WTC11 (cell line): ENCODE measurements around the gene TTC17. TPM values are rescaled to one million over a fixed set of nuclear protein-coding genes. Genes with fewer than 3 reads are reported as not detected.

Source experiments
- ATAC-seq: fragments of 200-7000 bp; cut with Tn5 transposase; 2 replicates; pipeline ENCODE4 v1.10.0; 2021; ENCODE audit warnings: mild to moderate bottlenecking, moderate library complexity
- CTCF ChIA-PET: fragments of 300-600 bp; sonication (Branson Sonifier 250); formaldehyde crosslinking; loops from one replicate; lab custom pipeline; 2021; ENCODE audit warnings: antibody characterized with exemption; lab: Charles Lee
- POLR2A ChIA-PET: fragments of 350-600 bp; sonication (Branson Sonifier 250); formaldehyde crosslinking; loops from one replicate; lab custom pipeline; 2021; ENCODE audit warnings: antibody characterized with exemption; lab: Charles Lee
- DNase-seq: peaks from one replicate; pipeline ENCODE4 v3.0.0; 2021; ENCODE audit warnings: low spot score
- H3K27ac Mint-ChIP-seq: 2 replicates; pipeline ENCODE4 v1.8.0; 2021; ENCODE audit warnings: mixed read lengths
- H3K27me3 Mint-ChIP-seq: 2 replicates; pipeline ENCODE4 v1.8.0; 2021; ENCODE audit warnings: low read depth, mild to moderate bottlenecking, moderate library complexity, mixed read lengths
- H3K36me3 Mint-ChIP-seq: 2 replicates; pipeline ENCODE4 v1.8.0; 2021; ENCODE audit warnings: mixed read lengths
- H3K4me1 Mint-ChIP-seq: 2 replicates; pipeline ENCODE4 v1.8.0; 2022; ENCODE audit warnings: mixed read lengths
- H3K4me3 Mint-ChIP-seq: 2 replicates; pipeline ENCODE4 v1.8.0; 2021; ENCODE audit warnings: mild to moderate bottlenecking, moderate library complexity, mixed read lengths
- H3K9me3 Mint-ChIP-seq: 2 replicates; pipeline ENCODE4 v1.8.0; 2021; ENCODE audit warnings: mixed read lengths
- AR ChIP-seq: fragments of 250-450 bp; sonication (Bioruptor Pico); IDR thresholded peaks from 2 replicates; pipeline ENCODE4 v1.9.0; 2021; ENCODE audit warnings: mild to moderate bottlenecking
- ARID4B ChIP-seq: sonication (generic); formaldehyde crosslinking; IDR thresholded peaks from 2 replicates; pipeline ENCODE4 v1.8.0; 2023; ENCODE audit warnings: missing genetic modification reagents, mild to moderate bottlenecking, borderline replicate concordance
- ATF6 ChIP-seq: sonication (generic); formaldehyde crosslinking; IDR thresholded peaks from 2 replicates; pipeline ENCODE4 v1.8.1; 2023; ENCODE audit warnings: mild to moderate bottlenecking, missing genetic modification reagents
- CBFB ChIP-seq: sonication (generic); formaldehyde crosslinking; IDR thresholded peaks from 2 replicates; pipeline ENCODE4 v1.8.1; 2022; ENCODE audit warnings: mild to moderate bottlenecking, low read depth, missing genetic modification reagents
- CDX4 ChIP-seq: fragments of 250-450 bp; sonication (Bioruptor Pico); IDR thresholded peaks from 2 replicates; pipeline ENCODE4 v1.9.0; 2021; ENCODE audit warnings: moderate library complexity, mild to moderate bottlenecking, inconsistent platforms, borderline replicate concordance
- ETV6 ChIP-seq: sonication (generic); formaldehyde crosslinking; IDR thresholded peaks from 2 replicates; pipeline ENCODE4 v1.8.1; 2022; ENCODE audit warnings: mild to moderate bottlenecking, missing genetic modification reagents
- FOXK1 ChIP-seq: sonication (generic); formaldehyde crosslinking; IDR thresholded peaks from 2 replicates; pipeline ENCODE4 v1.8.0; 2022; ENCODE audit warnings: mild to moderate bottlenecking, moderate library complexity, missing genetic modification reagents
- FOXP1 ChIP-seq: sonication (generic); formaldehyde crosslinking; IDR thresholded peaks from 2 replicates; pipeline ENCODE4 v1.8.0; 2022; ENCODE audit warnings: missing genetic modification reagents, mild to moderate bottlenecking, moderate library complexity, borderline replicate concordance
- GRHL2 ChIP-seq: fragments of 250-450 bp; sonication (Bioruptor Pico); IDR thresholded peaks from 2 replicates; pipeline ENCODE4 v1.8.0; 2022; ENCODE audit warnings: mild to moderate bottlenecking, moderate library complexity; ENCODE audit not compliant: insufficient replicate concordance, severe bottlenecking
- GTF2I ChIP-seq: fragments of 250-450 bp; sonication (Bioruptor Pico); conservative IDR thresholded peaks from 2 replicates; pipeline ENCODE4 v1.4.0; 2021; ENCODE audit warnings: mild to moderate bottlenecking
- IRF2 ChIP-seq: sonication (generic); formaldehyde crosslinking; IDR thresholded peaks from 2 replicates; pipeline ENCODE4 v1.8.0; 2022; ENCODE audit warnings: low read depth, missing genetic modification reagents, borderline replicate concordance
- JAZF1 ChIP-seq: fragments of 250-450 bp; sonication (Bioruptor Pico); IDR thresholded peaks from 2 replicates; pipeline ENCODE4 v1.9.0; 2021; ENCODE audit warnings: moderate library complexity, mild to moderate bottlenecking, inconsistent platforms
- MAX ChIP-seq: sonication (generic); formaldehyde crosslinking; IDR thresholded peaks from 2 replicates; pipeline ENCODE4 v1.8.0; 2022; ENCODE audit warnings: mild to moderate bottlenecking, missing genetic modification reagents
- NFE2L1 ChIP-seq: sonication (generic); formaldehyde crosslinking; IDR thresholded peaks from 2 replicates; pipeline ENCODE4 v1.8.1; 2023; ENCODE audit warnings: missing genetic modification reagents
- NR1H2 ChIP-seq: sonication (generic); formaldehyde crosslinking; IDR thresholded peaks from 2 replicates; pipeline ENCODE4 v1.9.0; 2021; ENCODE audit warnings: mild to moderate bottlenecking, moderate library complexity, missing genetic modification reagents
- SOX15 ChIP-seq: fragments of 250-450 bp; sonication (Bioruptor Pico); IDR thresholded peaks from 2 replicates; pipeline ENCODE4 v1.9.0; 2021; ENCODE audit warnings: mild to moderate bottlenecking
- ZBTB21 ChIP-seq: sonication (generic); formaldehyde crosslinking; IDR thresholded peaks from 2 replicates; pipeline ENCODE4 v1.8.1; 2023; ENCODE audit warnings: mild to moderate bottlenecking, missing genetic modification reagents, borderline replicate concordance
- ZNF232 ChIP-seq: sonication (generic); formaldehyde crosslinking; IDR thresholded peaks from 2 replicates; pipeline ENCODE4 v1.8.0; 2022; ENCODE audit warnings: mild to moderate bottlenecking, missing genetic modification reagents
- ZNF396 ChIP-seq: fragments of 250-450 bp; sonication (Bioruptor Pico); IDR thresholded peaks from 2 replicates; pipeline ENCODE4 v1.8.0; 2021; ENCODE audit warnings: mild to moderate bottlenecking, moderate library complexity, borderline replicate concordance
- ZNF416 ChIP-seq: fragments of 250-450 bp; sonication (Bioruptor Pico); IDR thresholded peaks from 2 replicates; pipeline ENCODE4 v1.9.0; 2021; ENCODE audit warnings: mild to moderate bottlenecking, inconsistent platforms
- ZNF512 ChIP-seq: sonication (generic); formaldehyde crosslinking; IDR thresholded peaks from 2 replicates; pipeline ENCODE4 v1.8.1; 2022; ENCODE audit warnings: missing genetic modification reagents, borderline replicate concordance
- ZNF671 ChIP-seq: fragments of 250-450 bp; sonication (Bioruptor Pico); IDR thresholded peaks from 2 replicates; pipeline ENCODE4 v1.8.0; 2021; ENCODE audit warnings: mild to moderate bottlenecking
- total RNA-seq: library from RNA; stranded (reverse); gene quantifications from 3 replicates; pipeline ENCODE4 v1.2.3, GENCODE V29; 2021

Gene TTC17
- total RNA-seq, 1 experiment from 2014 or later = 69.0 TPM

GRCh38 chr11:43381802-43382201 lies 23.1 kb downstream of the TTC17 start (continued):
- no peak for TF ChIP-seq GRHL2 (CRISPR knock-in tag)
- no peak for TF ChIP-seq SOX15 (CRISPR knock-in tag)

GRCh38 chr11:43382614-43383013 lies 23.9 kb downstream of the TTC17 start:
- CTCF ChIA-PET = interaction anchor here (0.7 kb wide), 1 partner anchor 71 kb away, joined by 4 read pairs; the partner anchor contains the start of gene API5
- TF ChIP-seq IRF2 (CRISPR knock-in tag) (no peak), GTF2I (CRISPR knock-in tag) (no peak), ZNF396 (CRISPR knock-in tag) (no peak), ARID4B (CRISPR knock-in tag) (no peak), FOXP1 (CRISPR knock-in tag) (no peak), MAX (CRISPR knock-in tag) (no peak)
- peaks cover 12% of the 10 kb centered on the region for H3K4me1 Mint-ChIP-seq
- ATAC-seq (no peak), DNase-seq (no peak)
- H3K4me3 Mint-ChIP-seq = no peak overlapping the region
- H3K27ac Mint-ChIP-seq = no peak overlapping the region
- no peaks in the 10 kb centered on the region for H3K27me3 Mint-ChIP-seq
- H3K36me3 Mint-ChIP-seq = peaks cover 8% of the 10 kb centered on the region; the same call in 1 of the 2 replicates
- POLR2A ChIA-PET = no interaction called here
- no peaks in the 10 kb centered on the region for H3K9me3 Mint-ChIP-seq

GRCh38 chr11:43384393-43384792 lies 25.7 kb downstream of the TTC17 start:
- Mint-ChIP-seq H3K27me3 (no peaks in the 10 kb centered on the region), H3K36me3 (peaks cover 15% of the 10 kb centered on the region), H3K4me3 (no peak overlapping the region), H3K27ac (no peak overlapping the region), H3K4me1 (peaks cover 12% of the 10 kb centered on the region), H3K9me3 (no peaks in the 10 kb centered on the region)
- ATAC-seq (no peak), DNase-seq (no peak)
- ChIA-PET CTCF (no interaction called here), POLR2A (interaction anchor here (0.6 kb wide), 1 partner anchor 24 kb away, joined by 3 read pairs; no protein-coding TSS in a partner anchor)
- no peak for TF ChIP-seq ETV6
- TF ChIP-seq CDX4 = no peak
- TF ChIP-seq JAZF1 (CRISPR knock-in tag) = no peak
- no peak for TF ChIP-seq ZNF232 (CRISPR knock-in tag)
- TF ChIP-seq ZBTB21 (CRISPR knock-in tag) = no peak
- no peak for TF ChIP-seq ZNF416 (CRISPR knock-in tag)
- no peak for TF ChIP-seq CBFB (CRISPR knock-in tag)
- TF ChIP-seq AR (CRISPR knock-in tag) = no peak
- TF ChIP-seq NFE2L1 (CRISPR knock-in tag) = no peak
- TF ChIP-seq IRF2 (CRISPR knock-in tag) = no peak
- no peak for TF ChIP-seq FOXK1 (CRISPR knock-in tag)
- no peak for TF ChIP-seq ZNF671 (CRISPR knock-in tag)
- no peak for TF ChIP-seq ZNF512 (CRISPR knock-in tag)
- TF ChIP-seq NR1H2 (CRISPR knock-in tag) = no peak
- no peak for TF ChIP-seq ATF6 (CRISPR knock-in tag)
